Lower leg skin (tissue), 4 donors: ENCODE data around the gene OAS2. TPM values are rescaled to one million over a fixed set of nuclear protein-coding genes. Genes with fewer than 3 reads are reported as not detected.

Source experiments
- DNase-seq, 2 donors: peaks; one replicate each; pipeline ENCODE4 v3.0.0-alpha.2; 2019; ENCODE audit warnings: low spot score in 2 of 2
- H3K4me3 ChIP-seq: fragments of 200-600 bp; sonication (generic); 2 replicates; pipeline ENCODE4 v1.5.1; 2017; ENCODE audit warnings: mild to moderate bottlenecking, low read depth; ENCODE audit not compliant: poor library complexity, severe bottlenecking
- POLR2A ChIP-seq, 2 donors: fragments of 450-650 bp; IDR thresholded peaks; one replicate each; pipeline ENCODE4 v1.6.1; 2016 to 2017; ENCODE audit warnings: antibody characterized with exemption in 2 of 2, mild to moderate bottlenecking in 1 of 2, moderate library complexity in 1 of 2
- WGBS, 2 donors: methylation state at CpG; one replicate each; pipeline ENCODE4 v1.1.5; 2018; 5-methylcytosine and 5-hydroxymethylcytosine counted together
- intact Hi-C: fragments of 100-400 bp; cut with DNase I; formaldehyde crosslinking; loops from one replicate; pipeline ENCODE4 v1.15.0; 2023; ENCODE audit warnings: low total_unique reads
- total RNA-seq, 4 donors: library from RNA; depleted of rRNA; stranded (reverse); fragments of >200 nt; gene quantifications; one replicate each; pipeline ENCODE4 v1.1.0, GENCODE V29; 2016
- TF ChIP-seq, protein P1 (sequence below), 3 donors: fragments of 450-650 bp; IDR thresholded peaks; one replicate each; pipeline ENCODE4 v1.5.1; 2016; ENCODE audit warnings: antibody characterized with exemption in 3 of 3, mild to moderate bottlenecking in 3 of 3, moderate library complexity in 2 of 3

Gene OAS2
- total RNA-seq, 4 donors from 2014 or later, result 2.6 to 3.8 (median 3.3) TPM

DNA sequence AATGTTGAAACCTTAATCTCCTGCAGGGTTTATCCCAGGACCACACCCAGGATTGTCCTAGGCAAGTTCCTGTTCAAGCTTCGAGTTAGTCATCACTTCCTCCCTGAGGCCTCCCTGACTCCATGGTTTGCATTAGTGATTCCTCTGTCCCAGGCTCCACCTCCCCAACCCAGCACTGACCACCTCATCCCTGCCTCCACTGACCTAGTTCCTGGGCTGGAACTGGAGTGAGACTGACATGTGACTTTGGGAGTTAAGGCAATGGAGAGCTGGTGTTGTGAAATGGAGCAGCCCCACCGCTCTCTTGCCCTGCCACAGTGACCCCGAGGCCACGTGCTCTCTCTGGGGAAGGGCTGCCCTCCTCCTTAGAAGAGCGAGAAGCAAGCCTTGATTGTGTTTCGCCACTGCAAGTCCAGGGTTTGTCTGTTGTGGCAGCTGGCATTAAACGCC, 62.4 kb downstream of the OAS2 start:
- peak; percentile 77 to 93 for DNase-seq
- 50 to 58% methylated on average over 7 of the region's 7 CpGs for WGBS, 2 donors
- intact Hi-C loops, result no loop called here
- no peak overlapping the region for H3K4me3 ChIP-seq
- no peak for TF ChIP-seq POLR2A (IDR thresholded peaks at IDR 0.05)
- TF ChIP-seq, protein P1, sequence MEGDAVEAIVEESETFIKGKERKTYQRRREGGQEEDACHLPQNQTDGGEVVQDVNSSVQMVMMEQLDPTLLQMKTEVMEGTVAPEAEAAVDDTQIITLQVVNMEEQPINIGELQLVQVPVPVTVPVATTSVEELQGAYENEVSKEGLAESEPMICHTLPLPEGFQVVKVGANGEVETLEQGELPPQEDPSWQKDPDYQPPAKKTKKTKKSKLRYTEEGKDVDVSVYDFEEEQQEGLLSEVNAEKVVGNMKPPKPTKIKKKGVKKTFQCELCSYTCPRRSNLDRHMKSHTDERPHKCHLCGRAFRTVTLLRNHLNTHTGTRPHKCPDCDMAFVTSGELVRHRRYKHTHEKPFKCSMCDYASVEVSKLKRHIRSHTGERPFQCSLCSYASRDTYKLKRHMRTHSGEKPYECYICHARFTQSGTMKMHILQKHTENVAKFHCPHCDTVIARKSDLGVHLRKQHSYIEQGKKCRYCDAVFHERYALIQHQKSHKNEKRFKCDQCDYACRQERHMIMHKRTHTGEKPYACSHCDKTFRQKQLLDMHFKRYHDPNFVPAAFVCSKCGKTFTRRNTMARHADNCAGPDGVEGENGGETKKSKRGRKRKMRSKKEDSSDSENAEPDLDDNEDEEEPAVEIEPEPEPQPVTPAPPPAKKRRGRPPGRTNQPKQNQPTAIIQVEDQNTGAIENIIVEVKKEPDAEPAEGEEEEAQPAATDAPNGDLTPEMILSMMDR (IDR thresholded peaks at IDR 0.05), result no peak

DNA sequence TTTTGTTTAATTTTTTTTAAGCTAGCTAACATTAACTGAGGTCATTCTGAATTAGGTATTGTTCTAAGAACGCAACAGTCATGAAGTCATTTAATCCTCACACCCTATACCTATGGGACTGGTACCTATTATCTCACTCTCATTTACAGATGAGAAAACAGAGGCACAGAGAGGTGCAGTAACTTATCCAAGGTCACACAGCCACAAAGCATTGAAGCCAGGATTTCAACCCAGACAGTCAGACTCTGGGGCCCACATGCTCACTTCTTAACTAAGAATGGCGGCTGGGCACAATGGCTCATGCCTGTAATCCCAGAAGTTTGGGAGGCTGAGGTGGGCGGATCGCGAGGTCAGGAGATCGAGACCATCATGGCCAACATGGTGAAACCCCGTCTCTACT, 63.2 kb downstream of the OAS2 start:
- TF ChIP-seq, protein P1 (IDR thresholded peaks at IDR 0.05), result no peak
- no peak for TF ChIP-seq POLR2A (IDR thresholded peaks at IDR 0.05)
- no peak overlapping the region for H3K4me3 ChIP-seq
- no peak for DNase-seq
- intact Hi-C loops, result no loop called here
- WGBS, 2 donors, result 77 to 88% methylated on average over 7 of the region's 7 CpGs

DNA sequence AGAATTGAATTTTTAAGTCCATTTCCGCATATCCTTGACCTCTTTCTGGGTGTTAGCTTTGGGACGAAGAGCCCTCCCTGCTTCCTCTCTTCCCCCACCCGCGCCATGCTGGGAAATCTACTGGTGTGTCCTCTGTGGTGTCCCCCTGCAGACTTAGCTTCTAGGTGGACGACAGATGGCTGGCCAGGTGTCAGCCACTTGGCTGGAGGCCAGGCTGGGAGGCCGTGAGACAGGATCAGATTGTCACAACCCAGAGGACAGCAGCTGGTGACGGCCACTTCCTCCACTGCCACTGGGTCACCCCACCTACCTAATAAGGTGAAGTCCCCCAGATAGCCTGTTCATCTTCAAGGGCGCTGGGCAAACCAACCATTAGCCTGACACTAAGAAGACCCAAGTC, 64.9 kb downstream of the OAS2 start:
- no peak overlapping the region for H3K4me3 ChIP-seq
- no peak for DNase-seq
- TF ChIP-seq, protein P1 (IDR thresholded peaks at IDR 0.05), result no peak
- TF ChIP-seq POLR2A (IDR thresholded peaks at IDR 0.05), result no peak
- WGBS, 2 donors, result 80 to 85% methylated on average over 8 of the region's 8 CpGs
- intact Hi-C loops, result no loop called here

DNA sequence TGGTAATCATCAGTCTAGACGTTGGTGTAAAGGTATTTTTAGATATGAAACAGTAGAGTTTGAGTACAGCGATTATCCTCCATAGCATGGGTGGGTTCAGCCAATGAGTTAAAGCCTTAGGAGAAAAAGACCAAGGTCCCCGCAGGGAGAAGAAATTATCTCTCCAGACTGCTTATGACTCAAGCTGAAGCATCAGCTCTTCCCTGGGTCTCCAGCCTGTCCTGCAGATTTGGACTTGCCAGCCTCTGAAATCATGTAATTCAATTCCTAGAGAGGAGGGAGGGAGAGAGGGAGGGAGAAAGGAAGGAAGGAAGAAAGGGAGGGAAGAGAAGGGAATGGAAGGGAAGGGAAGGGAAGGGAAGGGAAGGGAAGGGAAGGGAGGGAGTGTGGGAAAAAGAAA, 66.2 kb downstream of the OAS2 start:
- DNase-seq, result no peak
- H3K4me3 ChIP-seq, result no peak overlapping the region
- TF ChIP-seq POLR2A (IDR thresholded peaks at IDR 0.05), result no peak
- TF ChIP-seq, protein P1 (IDR thresholded peaks at IDR 0.05), result no peak
- 64 to 72% methylated on average over 3 of the region's 3 CpGs for WGBS, 2 donors
- intact Hi-C loops, result no loop called here

DNA sequence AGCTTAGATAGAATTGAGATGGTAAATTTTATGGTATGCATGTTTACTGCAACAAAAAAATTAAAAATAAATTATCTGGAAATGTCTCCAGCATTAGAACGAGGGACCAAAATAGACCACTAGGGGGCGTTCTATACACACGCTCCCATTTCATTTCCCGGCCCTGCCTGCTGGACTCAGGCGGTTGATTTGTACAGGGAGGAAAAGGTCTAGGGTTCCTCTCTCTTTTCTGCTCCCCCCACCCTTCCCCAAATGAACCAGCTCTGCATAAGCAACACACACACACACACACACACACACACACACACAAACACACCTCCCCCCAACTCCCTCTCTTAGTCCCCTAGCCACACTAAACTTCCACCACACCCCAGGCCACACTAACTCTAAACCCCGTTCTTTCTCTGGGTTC, 70.4 kb downstream of the OAS2 start:
- no peak overlapping the region for H3K4me3 ChIP-seq
- intact Hi-C loops, result loop anchor here (2.0 kb wide), 1 partner anchor 126 kb away; no protein-coding TSS in a partner anchor
- peak in 1 of 2 donors; percentile 69 for DNase-seq
- TF ChIP-seq POLR2A (IDR thresholded peaks at IDR 0.05), result no peak
- TF ChIP-seq, protein P1 (IDR thresholded peaks at IDR 0.05), result peak in 1 of 3 donors; percentile 76
- 8 to 10% methylated on average over 6 of the region's 6 CpGs for WGBS, 2 donors
